SK-N-MC (cell line): Measurements from ENCODE around the gene CLIC4.
"Not testable (repeated sequence)": the region's sequence is repeated elsewhere in the genome, so short reads cannot be mapped to it uniquely, and the experiment has no call there.

Experiments used
- DNase-seq: peaks from one replicate; pipeline ENCODE4 v3.0.0-alpha.2; 2011; ENCODE audit warnings: low read depth, low spot score
- H3K27ac ChIP-seq: fragments of 200-600 bp; sonication (generic); 2 replicates; pipeline ENCODE4 v1.5.1; 2016; ENCODE audit warnings: mixed run types
- H3K36me3 ChIP-seq: fragments of 200-600 bp; sonication (generic); 2 replicates; pipeline ENCODE4 v1.6.1; 2017; ENCODE audit warnings: antibody characterized with exemption, low read length, mixed read lengths; ENCODE audit not compliant: insufficient read depth
- H3K4me3 ChIP-seq: fragments of 200-600 bp; sonication (generic); 2 replicates; pipeline ENCODE4 v1.5.1; 2016
- H3K9ac ChIP-seq: fragments of 200-600 bp; sonication (generic); 2 replicates; pipeline ENCODE4 v1.8.0; 2017; ENCODE audit warnings: mixed run types, mixed read lengths; ENCODE audit not compliant: insufficient read length
- H3K9me3 ChIP-seq: fragments of 200-600 bp; sonication (generic); 2 replicates; pipeline ENCODE4 v1.6.1; 2017; ENCODE audit warnings: low read depth, mild to moderate bottlenecking, antibody characterized with exemption, low read length, moderate library complexity, mixed read lengths
- EZH2 ChIP-seq: fragments of 200-600 bp; sonication (generic); IDR thresholded peaks from one replicate; pipeline ENCODE4 v1.6.1; 2017; ENCODE audit warnings: antibody characterized with exemption
- FOXP2 ChIP-seq: optimal IDR thresholded peaks from 2 replicates; pipeline ENCODE3; 2011; ENCODE audit warnings: mild to moderate bottlenecking, moderate library complexity; ENCODE audit not compliant: insufficient read depth; ENCODE audit errors: extremely low read length, control extremely low read depth
- POLR2AphosphoS5 ChIP-seq: IDR thresholded peaks from 2 replicates; pipeline ENCODE4 v1.6.1; 2012; ENCODE audit warnings: mild to moderate bottlenecking, low read depth, low read length, borderline replicate concordance

The CLIC4 gene

DNA sequence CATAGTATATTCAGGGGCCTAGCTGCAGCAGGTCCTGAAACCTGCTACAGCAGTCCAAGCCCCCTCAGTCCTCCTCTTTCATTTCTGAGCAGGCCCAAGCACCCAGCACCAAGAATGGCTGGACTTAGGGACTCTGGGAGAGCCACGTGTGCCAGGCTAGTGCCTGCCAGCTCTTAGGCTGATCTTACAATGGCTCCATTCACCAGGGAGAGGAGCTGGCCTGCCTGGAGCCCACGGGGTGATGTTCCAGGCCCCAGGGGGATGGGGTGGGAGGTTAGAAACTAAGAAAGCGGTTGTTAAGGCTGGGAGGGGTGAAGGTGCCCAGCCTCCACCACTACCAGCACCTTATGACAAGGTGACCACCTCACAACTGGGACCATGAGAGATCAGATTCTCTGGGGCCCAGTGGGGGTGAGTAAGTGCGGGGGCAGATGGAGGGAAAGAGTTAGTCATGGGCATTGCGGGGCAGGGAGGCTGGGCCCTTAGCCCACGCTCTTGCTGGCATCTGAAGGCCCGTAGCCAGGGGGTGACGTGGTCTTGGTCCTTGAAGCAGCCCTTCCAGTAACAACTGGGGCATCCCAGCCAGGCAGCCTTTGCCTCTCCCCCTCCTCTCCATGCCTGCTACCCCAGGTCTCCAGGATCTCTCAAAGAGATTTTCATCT is 30.3 kb upstream of the CLIC4 start:
- H3K4me3 ChIP-seq = no peak overlapping the region
- no peak for TF ChIP-seq EZH2
- TF ChIP-seq FOXP2 = no peak
- TF ChIP-seq POLR2AphosphoS5 = no peak
- H3K27ac ChIP-seq = no peak overlapping the region
- no peak for DNase-seq
- no peaks in the 10 kb centered on the region for H3K9me3 ChIP-seq
- H3K9ac ChIP-seq = no peak overlapping the region
- H3K36me3 ChIP-seq = no peaks in the 10 kb centered on the region

GRCh38 chr1:24715658-24716057 is 29.6 kb upstream of the CLIC4 start:
- no peaks in the 10 kb centered on the region for H3K36me3 ChIP-seq
- no peak for DNase-seq
- no peak overlapping the region for H3K4me3 ChIP-seq
- TF ChIP-seq FOXP2 = no peak
- no peak for TF ChIP-seq EZH2
- TF ChIP-seq POLR2AphosphoS5 = no peak
- no peaks in the 10 kb centered on the region for H3K9me3 ChIP-seq
- H3K9ac ChIP-seq = no peak overlapping the region
- no peak overlapping the region for H3K27ac ChIP-seq

DNA sequence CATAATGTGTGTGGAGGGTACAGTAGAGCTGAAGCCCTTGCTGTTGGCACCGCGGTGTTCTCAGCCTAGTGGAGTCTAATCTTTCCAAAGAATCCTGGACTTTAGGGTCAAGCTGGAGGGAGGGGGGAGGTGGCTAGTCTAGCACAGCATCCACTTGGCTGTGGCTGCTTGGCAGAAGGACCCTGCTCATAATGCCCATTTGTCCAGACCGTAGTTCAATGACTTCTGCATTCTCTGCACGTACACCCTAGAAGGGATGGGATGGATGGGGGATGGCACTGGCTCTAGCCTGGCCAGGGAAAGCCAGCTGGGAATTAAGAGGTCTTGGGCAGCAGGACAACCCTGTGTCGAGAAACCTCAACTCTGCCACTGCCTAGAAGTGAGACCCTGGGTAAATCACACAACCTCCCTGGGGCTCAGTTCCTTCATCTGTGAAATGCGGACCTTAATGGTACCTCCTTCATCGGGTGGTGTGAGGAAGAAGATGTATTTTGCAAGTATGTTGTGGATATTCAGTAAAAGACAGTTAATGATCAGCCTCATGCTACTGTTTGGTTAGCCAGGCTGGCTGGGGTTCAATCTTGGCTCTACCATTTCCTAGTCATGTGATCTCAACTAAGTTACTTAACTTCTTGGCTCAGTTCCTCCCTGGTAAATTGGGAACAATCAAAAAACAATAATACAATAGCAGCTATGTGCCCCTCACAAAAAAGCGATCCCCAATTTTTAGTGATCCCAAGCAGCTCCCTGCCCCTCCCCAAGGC is 27.2 kb upstream of the CLIC4 start:
- Histone ChIP-seq H3K9ac (no peak overlapping the region), H3K9me3 (no peaks in the 10 kb centered on the region), H3K36me3 (no peaks in the 10 kb centered on the region), H3K27ac (no peak overlapping the region), H3K4me3 (no peak overlapping the region)
- TF ChIP-seq EZH2 (no peak), FOXP2 (no peak), POLR2AphosphoS5 (no peak)
- DNase-seq = no peak

DNA sequence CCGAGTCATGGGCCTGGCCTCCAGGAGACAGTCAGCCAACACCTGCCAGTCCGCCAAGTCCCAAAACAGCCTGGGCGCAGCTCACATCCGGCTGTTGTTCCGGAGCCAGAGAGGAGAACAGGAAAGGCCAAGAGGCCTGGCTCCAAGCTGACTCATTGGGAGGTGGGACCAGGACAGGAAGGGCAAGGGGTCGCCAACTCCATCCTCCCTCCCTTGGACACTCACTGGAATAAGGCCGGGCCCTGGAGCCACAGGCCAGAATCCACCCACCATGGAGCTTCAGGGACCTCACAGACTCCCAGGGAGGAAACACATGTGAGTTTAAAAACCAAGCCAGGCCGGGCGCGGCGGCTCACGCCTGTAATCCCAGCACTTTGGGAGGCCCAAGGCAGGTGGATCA is 25.1 kb upstream of the CLIC4 start:
- no peak overlapping the region for H3K27ac ChIP-seq
- H3K36me3 ChIP-seq = no peaks in the 10 kb centered on the region
- TF ChIP-seq POLR2AphosphoS5 (no peak), FOXP2 (no peak), EZH2 (no peak)
- H3K9ac ChIP-seq = no peak overlapping the region
- DNase-seq = no peak
- no peak overlapping the region for H3K4me3 ChIP-seq
- H3K9me3 ChIP-seq = no peaks in the 10 kb centered on the region

GRCh38 chr1:24721533-24721932 is 23.7 kb upstream of the CLIC4 start:
- Histone ChIP-seq H3K36me3 (no peaks in the 10 kb centered on the region), H3K9me3 (no peaks in the 10 kb centered on the region), H3K27ac (no peak overlapping the region), H3K9ac (no peak overlapping the region), H3K4me3 (no peak overlapping the region)
- TF ChIP-seq POLR2AphosphoS5 = no peak
- no peak for TF ChIP-seq FOXP2
- no peak for TF ChIP-seq EZH2
- DNase-seq = no peak

DNA sequence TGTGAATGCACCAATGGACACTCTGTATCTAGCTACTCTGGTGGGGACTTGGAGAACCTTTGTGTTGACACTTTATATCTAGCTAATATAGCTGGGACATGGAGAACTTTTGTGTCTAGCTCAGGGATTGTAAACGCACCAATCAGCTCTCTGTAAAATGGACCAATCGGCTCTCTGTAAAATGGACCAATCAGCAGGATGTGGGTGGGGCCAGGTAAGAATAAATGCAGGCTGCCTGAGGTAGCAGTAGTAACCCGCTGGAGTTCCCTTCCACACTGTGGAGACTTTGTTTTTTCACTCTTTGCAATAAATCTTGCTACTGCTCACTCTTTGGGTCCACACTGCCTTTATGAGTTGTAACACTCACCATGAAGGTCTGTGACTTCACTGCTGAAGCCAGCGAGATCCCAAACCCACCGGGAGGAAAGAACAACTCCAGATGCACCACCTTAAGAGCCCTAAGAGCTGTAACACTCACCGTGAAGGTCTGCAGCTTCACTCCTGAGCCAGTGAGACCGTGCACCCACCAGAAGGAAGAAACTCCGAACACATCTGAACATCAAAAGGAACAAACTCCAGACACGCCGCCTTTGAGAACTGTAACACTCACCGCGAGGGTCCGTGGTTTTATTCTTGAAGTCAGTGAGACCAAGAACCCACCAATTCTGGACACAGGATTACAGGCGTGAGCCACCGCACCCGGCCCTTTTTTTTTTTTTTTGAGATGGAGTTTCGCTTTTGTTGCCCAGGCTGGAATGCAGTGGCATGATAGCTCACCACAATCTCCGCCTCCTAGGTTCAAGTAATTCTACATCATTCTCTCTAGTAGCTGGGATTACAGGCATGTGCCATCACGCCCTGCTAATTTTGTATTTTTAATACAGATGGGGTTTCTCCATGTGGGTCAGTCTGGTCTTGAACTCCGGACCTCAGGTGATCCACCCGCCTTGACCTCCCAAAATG is 22.9 kb upstream of the CLIC4 start:
- DNase-seq, H3K4me3 ChIP-seq, H3K9me3 ChIP-seq, H3K27ac ChIP-seq, H3K9ac ChIP-seq, H3K36me3 ChIP-seq: not testable (repeated sequence)

- Histone ChIP-seq H3K27ac (no peak overlapping the region), H3K9ac (no peak overlapping the region), H3K36me3 (no peaks in the 10 kb centered on the region), H3K9me3 (no peaks in the 10 kb centered on the region), H3K4me3 (no peak overlapping the region)
- no peak for DNase-seq
- TF ChIP-seq POLR2AphosphoS5 (no peak), EZH2 (no peak), FOXP2 (no peak)
These were observed 20.7 kb upstream of the CLIC4 start for GRCh38 chr1:24724345-24725208.
